ENCODE results near the gene BUD23. TPM values are rescaled to one million over a fixed set of nuclear protein-coding genes. Genes with fewer than 3 reads are reported as not detected.
A peak's percentile ranks its signal among the peaks of the same experiment; 100 is the strongest.
"Not testable (repeated sequence)": the region's sequence is repeated elsewhere in the genome, so short reads cannot be mapped to it uniquely, and the experiment has no call there.

Gene BUD23
- total RNA-seq, 1 donor from 2014 or later, result 58.8 TPM

DNA sequence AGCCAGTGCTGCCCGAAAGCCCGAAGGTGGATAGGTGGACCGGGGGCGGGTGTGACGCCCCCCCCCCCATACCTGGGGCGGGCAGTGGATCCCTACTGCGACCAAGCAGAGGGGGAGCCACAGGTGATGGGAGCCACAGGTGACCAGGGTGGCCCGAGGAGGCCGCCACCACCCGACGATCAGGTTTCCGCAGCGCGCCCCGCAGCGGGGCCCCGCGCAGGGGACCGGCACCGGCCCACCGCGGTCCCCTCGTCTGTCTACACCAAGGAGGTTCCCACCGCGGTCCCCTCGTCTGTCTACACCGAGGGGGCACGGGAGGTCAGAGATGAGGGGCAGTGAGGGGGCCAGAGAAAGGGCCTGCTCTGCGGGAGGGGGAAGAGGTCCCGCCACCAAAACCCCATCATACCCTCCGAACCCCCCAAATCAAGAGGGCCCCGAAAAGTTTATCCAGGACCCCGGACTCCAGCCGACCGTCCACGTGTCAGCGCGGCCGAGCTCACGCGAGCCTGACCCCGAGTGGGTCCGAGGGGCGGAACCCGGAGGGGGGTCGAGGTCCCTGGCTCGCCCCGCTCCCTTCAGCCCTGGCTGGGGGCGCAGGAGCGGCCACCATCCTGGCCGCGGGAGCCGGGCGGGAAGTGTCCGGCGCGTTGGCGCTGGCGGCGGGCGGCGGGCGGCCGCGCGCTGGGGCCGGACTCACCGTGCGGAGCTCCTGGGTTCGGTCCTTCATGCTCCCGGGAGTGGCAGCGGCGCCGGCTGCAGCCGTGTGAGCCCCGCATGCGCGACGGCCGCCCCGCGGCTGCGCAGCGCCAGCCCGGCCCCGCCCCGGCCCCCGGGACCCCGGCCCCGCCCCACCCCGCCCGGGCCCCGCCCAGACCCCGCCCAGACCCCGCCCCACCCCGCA, 35.8 kb downstream of the BUD23 start, which contains the start of gene STX1A:
TSS of gene STX1A (minus strand) at position 765 of the 901 bp plus-strand sequence. CDS start at position 727, 38 bp downstream.
- Mint-ChIP-seq H3K27ac (peak within 1 kb of the TSS; percentile 64), H3K4me1 (ENCODE audit: low read depth) (peaks cover 21% of the 10 kb centered on the region), H3K36me3 (ENCODE audit: insufficient read depth) (no peaks in the 10 kb centered on the region), H3K9me3 (ENCODE audit: low read depth) (no peaks in the 10 kb centered on the region), H3K27me3 (peaks cover 9% of the 10 kb centered on the region), H3K4me3 (ENCODE audit: low read depth) (peak within 1 kb of the TSS; percentile 73)
- peak; percentile 58 for DNase-seq (ENCODE audit: low spot score, unreplicated experiment)
- TF ChIP-seq, protein P1, sequence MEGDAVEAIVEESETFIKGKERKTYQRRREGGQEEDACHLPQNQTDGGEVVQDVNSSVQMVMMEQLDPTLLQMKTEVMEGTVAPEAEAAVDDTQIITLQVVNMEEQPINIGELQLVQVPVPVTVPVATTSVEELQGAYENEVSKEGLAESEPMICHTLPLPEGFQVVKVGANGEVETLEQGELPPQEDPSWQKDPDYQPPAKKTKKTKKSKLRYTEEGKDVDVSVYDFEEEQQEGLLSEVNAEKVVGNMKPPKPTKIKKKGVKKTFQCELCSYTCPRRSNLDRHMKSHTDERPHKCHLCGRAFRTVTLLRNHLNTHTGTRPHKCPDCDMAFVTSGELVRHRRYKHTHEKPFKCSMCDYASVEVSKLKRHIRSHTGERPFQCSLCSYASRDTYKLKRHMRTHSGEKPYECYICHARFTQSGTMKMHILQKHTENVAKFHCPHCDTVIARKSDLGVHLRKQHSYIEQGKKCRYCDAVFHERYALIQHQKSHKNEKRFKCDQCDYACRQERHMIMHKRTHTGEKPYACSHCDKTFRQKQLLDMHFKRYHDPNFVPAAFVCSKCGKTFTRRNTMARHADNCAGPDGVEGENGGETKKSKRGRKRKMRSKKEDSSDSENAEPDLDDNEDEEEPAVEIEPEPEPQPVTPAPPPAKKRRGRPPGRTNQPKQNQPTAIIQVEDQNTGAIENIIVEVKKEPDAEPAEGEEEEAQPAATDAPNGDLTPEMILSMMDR (IDR thresholded peaks at IDR 0.05; ENCODE audit: unreplicated experiment), result no peak

DNA sequence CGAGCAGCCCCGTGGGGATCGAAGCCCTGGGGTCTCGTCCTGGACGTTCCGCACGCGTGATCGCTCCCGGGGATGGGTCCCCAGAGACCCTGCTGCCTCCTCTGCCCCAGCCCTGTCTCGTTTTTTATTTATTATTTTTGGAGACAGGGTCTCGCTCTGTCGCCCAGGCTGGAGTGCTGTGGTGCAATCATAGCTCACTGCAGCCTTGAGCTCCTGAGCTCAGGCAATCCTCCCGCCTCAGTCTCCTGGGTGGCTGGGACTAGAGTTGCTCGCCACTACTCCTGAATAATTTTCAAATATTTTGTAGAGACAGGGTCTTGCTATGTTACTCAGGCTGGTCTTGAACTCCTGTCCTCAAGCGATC, 36.4 kb downstream of the BUD23 start:
- Mint-ChIP-seq H3K4me1 (ENCODE audit: low read depth) (peaks cover 21% of the 10 kb centered on the region), H3K36me3 (ENCODE audit: insufficient read depth) (no peaks in the 10 kb centered on the region), H3K27ac (peak overlapping the region; percentile 27), H3K27me3 (peaks cover 9% of the 10 kb centered on the region), H3K4me3 (ENCODE audit: low read depth) (peak overlapping the region; percentile 73), H3K9me3 (ENCODE audit: low read depth) (no peaks in the 10 kb centered on the region)
- no peak for DNase-seq (ENCODE audit: low spot score, unreplicated experiment)
- TF ChIP-seq, protein P1 (IDR thresholded peaks at IDR 0.05; ENCODE audit: unreplicated experiment), result no peak

DNA sequence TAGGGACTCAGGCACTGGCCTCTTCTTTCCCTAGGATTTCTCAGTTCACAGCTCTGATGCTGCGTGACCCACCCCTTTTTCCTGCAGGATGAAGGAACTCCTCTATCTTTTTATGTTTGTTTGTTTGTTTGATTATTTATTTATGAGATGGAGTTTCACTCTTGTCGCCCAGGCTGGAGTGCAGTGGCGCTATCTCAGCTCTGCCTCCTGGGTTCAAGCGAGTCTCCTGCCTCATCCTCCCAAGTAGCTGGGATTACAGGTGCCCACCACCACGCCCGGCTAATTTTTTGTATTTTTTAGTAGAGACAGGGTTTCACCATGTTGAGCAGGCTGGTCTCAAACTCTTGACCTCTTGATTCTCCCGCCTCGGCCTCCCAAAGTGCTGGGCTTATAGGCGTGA, 37.0 kb downstream of the BUD23 start:
- Mint-ChIP-seq H3K27ac (peak overlapping the region; percentile 64), H3K4me1 (ENCODE audit: low read depth) (peaks cover 20% of the 10 kb centered on the region)
- DNase-seq (ENCODE audit: low spot score, unreplicated experiment), result not testable (repeated sequence)

DNA sequence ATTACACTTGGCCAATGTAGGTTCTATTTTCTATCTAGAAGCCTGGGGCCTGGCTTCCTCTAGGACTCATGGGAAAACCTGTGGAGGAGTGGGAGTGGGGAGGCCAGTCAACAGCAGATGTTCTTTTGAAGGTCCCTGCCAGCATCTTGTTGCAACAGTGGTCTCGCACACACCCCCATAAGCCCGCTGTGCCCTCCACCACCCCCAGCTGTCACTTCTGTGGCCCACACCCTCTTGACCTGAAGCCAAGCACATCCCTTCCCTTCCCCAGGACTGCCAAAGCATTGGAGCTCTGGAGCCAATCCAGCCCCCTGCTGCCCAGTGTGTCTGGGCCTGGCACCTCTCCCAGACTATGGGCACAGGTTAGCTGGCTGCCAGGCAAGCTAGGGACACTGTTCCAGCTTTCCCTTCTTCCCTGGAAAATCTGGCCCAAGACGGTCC, 38.0 kb downstream of the BUD23 start:
- Mint-ChIP-seq H3K4me1 (ENCODE audit: low read depth) (peaks cover 12% of the 10 kb centered on the region), H3K27me3 (peaks cover 9% of the 10 kb centered on the region), H3K27ac (no peak overlapping the region), H3K9me3 (ENCODE audit: low read depth) (no peaks in the 10 kb centered on the region), H3K36me3 (ENCODE audit: insufficient read depth) (no peaks in the 10 kb centered on the region), H3K4me3 (ENCODE audit: low read depth) (peak overlapping the region; percentile 65)
- DNase-seq (ENCODE audit: low spot score, unreplicated experiment), result no peak
- TF ChIP-seq, protein P1 (IDR thresholded peaks at IDR 0.05; ENCODE audit: unreplicated experiment), result no peak

More for the DNA sequence above, 37.0 kb downstream of the BUD23 start:
- H3K36me3 Mint-ChIP-seq (ENCODE audit: insufficient read depth); H3K9me3 Mint-ChIP-seq (ENCODE audit: low read depth); H3K27me3 Mint-ChIP-seq: not testable (repeated sequence)
- H3K4me3 Mint-ChIP-seq (ENCODE audit: low read depth), result peak overlapping the region; percentile 73

DNA sequence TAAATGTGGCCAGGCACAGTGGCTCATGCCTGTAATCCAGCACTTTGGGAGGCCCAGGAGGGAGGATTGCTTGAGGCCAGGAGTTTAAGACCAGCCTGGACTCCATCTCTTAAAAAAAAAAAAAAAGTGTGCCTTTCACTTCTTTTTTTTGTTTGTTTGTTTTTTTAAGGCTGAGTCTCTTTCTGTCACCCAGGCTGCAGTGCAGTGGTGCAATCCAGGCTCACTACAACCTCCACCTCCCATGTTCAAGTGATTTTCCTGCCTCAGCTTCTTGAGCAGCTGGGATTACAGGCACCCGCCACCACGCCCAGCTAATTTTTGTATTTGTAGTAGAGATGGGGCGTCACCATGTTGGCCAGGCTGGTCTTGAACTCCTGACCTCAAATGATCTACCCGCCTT, 38.8 kb downstream of the BUD23 start:
- not testable (repeated sequence) for H3K27ac Mint-ChIP-seq; H3K9me3 Mint-ChIP-seq (ENCODE audit: low read depth); H3K4me3 Mint-ChIP-seq (ENCODE audit: low read depth); H3K27me3 Mint-ChIP-seq; DNase-seq (ENCODE audit: low spot score, unreplicated experiment); H3K36me3 Mint-ChIP-seq (ENCODE audit: insufficient read depth); H3K4me1 Mint-ChIP-seq (ENCODE audit: low read depth)

DNA sequence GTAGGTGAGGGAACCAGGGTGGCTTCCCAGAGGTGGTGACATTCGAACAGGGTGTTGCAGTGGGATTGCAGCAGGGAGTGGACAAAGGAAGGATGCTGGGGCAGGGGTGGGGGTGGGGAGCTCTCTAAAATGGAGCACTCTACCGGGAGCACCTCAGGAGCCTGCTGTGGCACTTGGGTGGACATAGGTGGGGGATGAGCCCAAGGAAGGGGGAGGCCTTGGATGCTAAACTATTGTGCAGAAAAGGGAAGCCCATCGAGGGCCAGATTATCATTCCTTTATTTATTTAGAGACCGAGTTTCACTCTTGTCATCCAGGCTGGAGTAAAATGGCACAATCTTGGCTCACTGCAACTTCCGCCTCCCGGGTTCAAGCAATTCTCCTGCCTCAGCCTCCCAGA, 39.4 kb downstream of the BUD23 start:
- DNase-seq (ENCODE audit: low spot score, unreplicated experiment), result no peak
- Mint-ChIP-seq H3K36me3 (ENCODE audit: insufficient read depth) (no peaks in the 10 kb centered on the region), H3K27me3 (peaks cover 9% of the 10 kb centered on the region), H3K4me3 (ENCODE audit: low read depth) (no peak overlapping the region), H3K9me3 (ENCODE audit: low read depth) (no peaks in the 10 kb centered on the region), H3K27ac (no peak overlapping the region), H3K4me1 (ENCODE audit: low read depth) (peaks cover 6% of the 10 kb centered on the region)
- TF ChIP-seq, protein P1 (IDR thresholded peaks at IDR 0.05; ENCODE audit: unreplicated experiment), result no peak

Data from progenitor cell of endocrine pancreas (in vitro differentiated cells).